Anterior cingulate cortex (tissue), 58 donors: ENCODE measurements around the gene NIT1.
A peak's percentile ranks its signal among the peaks of the same experiment; 100 is the strongest.
"Not testable (repeated sequence)": the region's sequence is repeated elsewhere in the genome, so short reads cannot be mapped to it uniquely, and the experiment has no call there.

Experiments used
- DNase-seq, 58 donors: peaks; one replicate each; lab custom pipeline; 2025; lab: John Stamatoyannopoulos, UW

Gene NIT1

DNA sequence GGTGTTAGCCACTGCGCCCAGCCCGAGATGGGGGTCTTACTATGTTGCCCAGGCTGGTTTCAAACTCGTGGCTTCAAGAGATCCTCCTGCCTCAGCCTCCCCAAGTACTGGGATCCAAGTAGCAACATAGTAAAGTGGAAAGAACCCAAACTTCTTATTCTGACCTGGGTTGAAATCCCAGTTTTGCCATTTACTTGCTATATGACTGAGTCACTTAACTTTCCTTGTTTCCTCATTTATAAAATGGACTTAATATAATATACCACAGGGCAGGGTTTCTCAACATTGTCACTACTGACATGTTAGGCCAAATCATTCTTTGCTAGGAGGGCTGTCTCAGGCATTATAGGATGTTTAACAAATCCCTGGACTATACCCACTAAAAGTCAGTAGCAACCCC lies 6.8 kb upstream of the NIT1 start:
- no peak for DNase-seq

DNA sequence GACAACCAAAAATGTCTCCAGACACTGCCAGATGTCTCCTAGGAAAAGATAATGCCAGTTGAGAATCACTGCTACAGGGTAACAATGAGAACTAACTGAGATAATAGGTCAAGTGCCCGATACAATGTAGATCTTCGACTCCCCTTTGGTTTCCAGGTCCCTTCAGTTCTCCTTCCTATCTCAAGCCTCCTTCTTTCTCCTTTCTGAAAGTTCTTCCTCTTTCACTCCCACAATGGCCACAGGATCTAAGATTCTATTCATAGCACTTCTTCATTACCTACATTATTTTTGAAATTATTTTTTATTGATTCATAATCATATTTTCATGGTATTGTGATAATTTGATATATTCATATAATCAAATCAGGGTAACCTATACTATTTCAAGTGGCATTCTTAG lies 6.4 kb upstream of the NIT1 start:
- DNase-seq = no peak

DNA sequence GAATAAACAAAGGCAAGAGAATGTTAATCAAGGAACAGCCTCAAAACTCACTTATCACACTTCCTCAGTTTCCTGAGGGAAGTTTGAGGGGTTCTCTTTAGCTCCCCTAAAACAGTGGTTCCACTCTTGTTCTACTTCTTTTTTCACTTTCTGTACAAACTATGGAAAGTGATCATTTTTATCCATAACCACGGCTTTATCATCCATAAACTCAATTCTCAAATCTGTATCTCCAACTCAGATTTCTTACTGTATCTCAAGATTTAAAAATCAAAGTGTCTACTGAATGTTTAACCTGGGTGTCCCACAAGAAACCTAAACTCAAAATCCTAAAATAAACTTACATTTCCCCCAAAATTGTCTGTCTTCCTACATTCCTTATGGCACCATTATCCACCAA lies 4.0 kb upstream of the NIT1 start:
- DNase-seq = no peak

DNA sequence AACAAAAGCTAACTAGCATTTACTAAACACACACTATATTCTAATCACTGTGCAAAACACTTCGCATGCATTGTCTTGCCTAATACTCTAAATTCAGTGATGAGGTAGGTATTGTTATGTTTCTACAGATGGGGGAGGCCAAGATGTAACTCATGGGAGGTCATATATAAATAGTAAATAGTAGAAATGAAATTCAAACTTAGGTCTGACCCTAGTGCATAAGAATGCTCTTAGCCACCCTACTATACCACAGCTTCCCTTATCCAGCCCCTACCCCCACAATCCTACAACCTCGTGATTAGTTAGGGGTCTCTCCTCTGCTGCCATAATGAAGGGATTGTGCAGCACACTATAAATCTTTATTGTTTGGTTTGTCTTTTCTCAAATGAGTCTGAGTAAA lies 3.3 kb upstream of the NIT1 start:
- DNase-seq = no peak

DNA sequence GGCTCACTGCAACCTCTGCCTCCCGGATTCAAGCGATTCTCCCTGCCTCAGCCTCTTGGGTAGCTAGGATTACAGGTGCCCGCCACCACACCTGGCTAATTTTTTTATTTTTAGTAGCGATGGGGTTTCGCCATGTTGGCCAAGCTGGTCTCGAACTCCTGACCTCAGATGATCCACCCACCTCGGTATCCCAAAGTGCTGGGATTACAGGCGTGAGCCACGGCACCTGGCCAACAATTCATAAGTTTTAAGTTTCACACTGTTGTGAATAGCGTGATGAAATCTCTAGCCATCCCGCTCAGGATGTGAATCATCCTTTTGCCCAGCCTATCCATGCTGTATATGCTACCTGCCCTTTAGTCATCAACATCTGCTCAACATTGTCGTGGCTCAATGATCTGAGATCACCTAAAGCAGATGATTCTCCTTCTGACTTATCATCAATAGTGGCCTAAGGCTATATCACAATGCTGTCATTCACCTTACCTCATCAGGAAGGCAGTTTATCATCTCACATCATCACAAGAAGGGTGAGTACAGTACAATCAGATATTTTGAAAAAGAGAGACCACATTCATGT lies 2.7 kb upstream of the NIT1 start:
- no peak for DNase-seq

DNA sequence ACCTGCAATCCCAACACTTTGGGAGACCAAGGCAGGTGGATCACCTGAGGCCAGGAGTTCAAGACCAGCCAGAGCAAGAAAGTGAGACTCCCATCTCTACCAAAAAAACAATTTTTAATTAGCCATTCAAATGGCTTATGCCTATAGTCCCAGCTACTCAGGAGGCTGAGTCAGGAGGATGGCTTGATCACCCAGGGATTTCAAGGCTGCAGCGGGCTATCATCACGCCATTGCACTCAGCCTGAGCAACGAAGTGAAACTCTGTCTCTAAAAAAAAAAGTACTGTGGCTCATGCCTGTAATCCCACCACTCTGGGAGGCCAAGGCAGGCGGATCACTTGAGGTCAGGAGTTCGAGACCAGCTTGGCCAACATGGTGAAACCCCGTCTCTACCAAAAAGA lies 1.9 kb upstream of the NIT1 start:
- DNase-seq = not testable (repeated sequence)

DNA sequence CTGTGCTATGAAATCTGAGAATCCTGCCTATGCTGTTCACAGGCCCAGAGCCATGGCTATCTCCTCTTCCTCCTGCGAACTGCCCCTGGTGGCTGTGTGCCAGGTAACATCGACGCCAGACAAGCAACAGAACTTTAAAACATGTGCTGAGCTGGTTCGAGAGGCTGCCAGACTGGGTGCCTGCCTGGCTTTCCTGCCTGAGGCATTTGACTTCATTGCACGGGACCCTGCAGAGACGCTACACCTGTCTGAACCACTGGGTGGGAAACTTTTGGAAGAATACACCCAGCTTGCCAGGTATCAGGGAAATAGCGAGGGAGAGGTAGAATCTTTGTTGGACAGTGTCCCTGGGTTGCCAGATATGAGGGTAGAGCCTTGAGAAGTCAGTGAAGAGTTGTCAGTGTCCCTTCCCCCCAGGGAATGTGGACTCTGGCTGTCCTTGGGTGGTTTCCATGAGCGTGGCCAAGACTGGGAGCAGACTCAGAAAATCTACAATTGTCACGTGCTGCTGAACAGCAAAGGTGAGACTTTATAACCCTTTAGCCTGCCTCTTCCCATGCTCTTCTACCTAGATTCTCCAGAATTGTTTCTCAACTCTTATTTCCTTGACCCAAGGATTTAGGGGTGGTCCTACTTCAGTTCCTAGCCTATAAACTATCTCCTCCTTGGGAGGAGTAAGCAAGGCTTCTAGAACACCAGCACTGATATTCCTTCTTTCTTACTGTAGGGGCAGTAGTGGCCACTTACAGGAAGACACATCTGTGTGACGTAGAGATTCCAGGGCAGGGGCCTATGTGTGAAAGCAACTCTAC lies 1.4 kb downstream of the NIT1 start:
- DNase-seq = no peak

DNA sequence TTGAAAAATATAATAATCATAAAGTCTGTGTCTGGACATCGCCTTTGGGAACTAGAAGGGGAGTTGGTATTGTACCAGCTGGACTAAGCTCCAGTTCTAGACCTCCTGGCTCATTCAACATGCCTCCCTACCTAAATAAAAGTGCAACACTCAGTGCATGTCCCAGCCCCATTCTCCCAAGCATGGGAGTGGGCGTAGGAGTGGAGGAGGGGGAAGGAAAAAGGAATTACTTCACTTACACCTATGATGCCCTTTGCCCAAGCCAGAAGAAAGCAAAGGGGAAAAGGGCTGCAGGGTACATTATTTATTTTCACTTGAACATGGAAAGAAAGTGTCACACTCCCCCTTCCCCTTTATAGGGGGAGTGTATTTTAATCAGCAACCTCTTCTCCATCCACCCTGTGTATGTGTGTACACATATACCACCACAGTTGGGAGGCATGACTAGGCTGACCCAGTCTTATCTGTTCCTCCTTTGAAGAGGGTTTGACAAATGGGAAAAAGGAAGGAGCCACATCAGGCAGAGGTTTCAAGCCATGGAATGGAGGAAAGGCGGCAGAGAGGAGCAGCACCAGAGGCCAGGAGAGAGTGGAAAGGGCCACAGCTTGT lies 3.2 kb downstream of the NIT1 start:
- DNase-seq = no peak

DNA sequence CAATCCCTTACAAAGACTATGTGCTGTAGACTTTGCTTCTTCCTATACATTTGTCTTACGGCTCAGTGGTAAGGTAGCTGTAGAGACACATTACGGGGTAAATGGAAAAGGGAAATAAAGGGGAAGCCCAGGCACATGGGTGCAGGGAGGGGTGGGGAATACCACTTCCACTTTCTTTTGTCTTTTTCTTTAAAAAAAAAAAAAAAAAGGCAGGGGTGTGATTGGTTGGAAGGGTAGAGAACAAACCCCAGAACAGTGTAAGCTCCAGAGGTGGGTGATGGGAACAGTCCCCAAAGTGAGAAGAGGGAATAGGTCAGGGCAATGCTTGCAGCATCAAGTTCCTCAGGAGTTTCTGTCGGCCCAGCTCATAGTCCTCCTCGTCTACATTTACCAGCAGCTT lies 3.9 kb downstream of the NIT1 start:
- peak in 2 of 58 donors; percentile 5 to 10 for DNase-seq

DNA sequence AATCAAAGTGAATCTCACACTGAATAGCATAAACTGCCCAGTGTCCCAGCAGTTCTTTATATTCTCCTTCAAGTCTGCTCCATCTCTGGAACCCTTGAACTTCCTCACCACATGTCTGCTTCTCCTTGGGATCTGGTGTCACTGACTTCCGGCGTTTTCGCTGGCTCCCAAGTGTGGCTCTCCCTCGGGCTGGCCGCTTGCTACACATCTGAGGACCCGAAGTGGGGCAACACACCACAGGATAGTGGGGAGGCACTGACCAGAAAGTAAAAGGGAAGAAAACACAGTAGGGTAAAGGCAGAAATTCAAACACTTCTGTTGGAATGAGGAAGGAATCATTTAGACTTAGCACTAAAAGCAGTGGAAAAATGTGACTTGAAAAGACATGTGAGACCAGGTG lies 5.1 kb downstream of the NIT1 start:
- no peak for DNase-seq

DNA sequence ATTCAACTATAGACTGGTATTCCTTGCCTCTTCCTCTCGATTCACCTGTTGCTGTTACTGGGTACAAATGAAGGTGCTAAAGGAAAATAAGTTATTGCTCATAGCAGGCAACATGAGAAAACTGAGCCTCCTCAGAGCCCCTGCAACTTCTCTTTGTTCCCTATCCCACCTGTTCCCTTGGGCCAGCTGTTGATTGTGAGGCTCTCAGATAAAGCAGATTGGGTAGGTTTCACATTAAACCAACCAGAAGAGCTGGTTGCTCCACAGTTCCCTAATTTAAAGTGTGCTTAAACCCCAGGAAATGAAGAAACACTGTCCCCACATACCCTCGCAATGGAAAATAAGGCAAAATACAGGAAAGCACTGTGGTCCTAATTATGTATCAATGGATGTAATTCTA lies 9.7 kb downstream of the NIT1 start:
- DNase-seq = no peak

DNA sequence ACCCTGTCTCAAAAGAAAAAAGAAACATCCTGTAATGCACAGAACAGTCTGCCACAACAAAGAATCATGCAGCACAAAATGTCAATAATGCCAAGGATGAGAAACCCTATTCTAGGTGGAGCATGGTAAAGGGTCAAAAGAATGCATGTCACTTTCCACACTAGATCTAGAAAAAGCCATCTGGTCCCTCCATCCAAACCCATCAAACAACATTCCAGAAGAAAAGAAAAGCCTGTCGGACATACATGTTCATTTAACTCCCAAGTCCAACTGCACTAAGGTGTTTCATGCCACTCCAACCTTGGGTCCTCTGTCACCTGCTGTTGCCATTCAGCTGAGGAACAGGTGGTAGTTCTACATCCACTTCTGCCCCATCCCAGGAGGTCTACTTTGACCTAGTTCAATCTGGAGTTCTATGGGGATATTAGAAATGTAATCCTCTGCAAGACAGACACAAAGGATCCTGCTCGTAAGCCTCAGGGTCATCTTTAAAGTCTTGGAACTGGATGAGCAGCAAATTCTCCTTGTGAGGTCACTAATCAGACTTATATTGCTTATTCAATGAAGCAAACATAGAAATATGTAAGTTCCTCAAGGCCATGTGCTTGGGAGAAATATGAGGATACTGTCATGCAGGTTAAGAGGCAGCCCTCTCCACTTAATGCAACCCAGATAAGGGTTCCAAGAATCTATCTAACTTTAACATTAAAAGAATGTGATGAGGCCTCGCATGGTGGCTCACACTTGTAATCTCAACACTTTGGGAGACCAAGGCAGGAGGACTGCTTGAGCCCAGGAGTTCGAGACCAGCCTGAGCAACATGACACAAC lies 10.9 kb downstream of the NIT1 start:
- DNase-seq = no peak

DNA sequence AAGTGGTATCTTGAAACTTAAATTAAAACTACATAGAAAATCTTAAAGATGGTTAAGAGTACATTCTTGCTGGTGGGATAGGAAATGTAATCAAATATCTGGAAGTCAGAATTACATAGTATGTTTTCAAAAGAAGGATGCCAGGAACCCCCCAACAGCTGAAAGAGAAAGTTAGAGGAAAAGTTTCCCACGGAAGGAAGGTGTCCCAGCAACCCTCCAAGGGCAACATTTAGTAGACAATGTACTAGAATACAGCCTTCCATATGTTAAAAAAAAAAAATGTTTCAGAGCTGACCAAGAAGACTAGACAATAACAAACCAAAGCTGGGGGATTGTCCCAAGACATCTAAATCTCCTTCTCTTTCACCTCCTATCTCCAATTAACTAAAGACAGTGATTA lies 12.4 kb downstream of the NIT1 start:
- DNase-seq = no peak

DNA sequence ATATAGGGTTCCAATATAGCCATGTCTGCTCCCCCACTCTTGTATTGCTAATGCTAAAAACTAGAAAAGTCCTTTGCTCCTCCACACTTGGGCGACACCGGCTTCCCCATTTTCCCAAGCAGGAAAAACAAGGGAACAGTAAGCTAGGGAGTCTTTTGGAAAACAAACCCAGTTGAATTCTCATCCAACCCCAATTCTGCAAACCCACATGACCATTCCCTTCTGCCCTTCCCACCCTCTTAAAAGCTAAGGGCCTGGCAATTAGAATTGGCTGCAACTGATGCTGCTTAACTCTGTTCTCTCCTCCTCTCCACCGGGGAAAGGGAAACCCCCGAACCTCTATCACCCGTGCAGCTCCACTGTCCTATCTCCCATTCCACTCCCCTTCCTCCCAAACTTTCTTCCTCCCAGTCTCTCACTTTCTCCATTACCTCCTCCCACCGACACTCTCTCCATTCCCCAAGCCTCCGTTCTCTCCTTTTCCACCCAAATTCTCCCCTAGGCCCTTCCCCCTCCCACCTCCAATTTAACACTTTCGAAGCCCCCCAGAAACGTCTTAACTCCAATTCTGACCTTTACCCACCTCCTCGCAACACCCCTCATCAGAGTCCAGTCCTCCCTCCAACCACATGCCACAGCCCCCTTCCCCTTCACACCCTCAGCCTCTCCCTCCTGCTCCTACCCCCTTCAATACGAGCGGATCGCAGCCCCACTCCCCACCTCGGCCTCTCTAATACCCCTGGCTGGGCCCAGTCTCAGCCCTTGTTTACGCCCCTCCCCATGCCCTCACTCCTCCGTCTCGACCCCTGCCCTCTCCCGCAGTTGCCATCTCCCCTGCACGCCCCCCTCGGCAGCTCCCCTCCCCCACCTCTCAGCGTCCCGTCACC lies 13.9 kb downstream of the NIT1 start:
- peak in 12 of 58 donors; percentile 5 to 49 (median 32) for DNase-seq

DNA sequence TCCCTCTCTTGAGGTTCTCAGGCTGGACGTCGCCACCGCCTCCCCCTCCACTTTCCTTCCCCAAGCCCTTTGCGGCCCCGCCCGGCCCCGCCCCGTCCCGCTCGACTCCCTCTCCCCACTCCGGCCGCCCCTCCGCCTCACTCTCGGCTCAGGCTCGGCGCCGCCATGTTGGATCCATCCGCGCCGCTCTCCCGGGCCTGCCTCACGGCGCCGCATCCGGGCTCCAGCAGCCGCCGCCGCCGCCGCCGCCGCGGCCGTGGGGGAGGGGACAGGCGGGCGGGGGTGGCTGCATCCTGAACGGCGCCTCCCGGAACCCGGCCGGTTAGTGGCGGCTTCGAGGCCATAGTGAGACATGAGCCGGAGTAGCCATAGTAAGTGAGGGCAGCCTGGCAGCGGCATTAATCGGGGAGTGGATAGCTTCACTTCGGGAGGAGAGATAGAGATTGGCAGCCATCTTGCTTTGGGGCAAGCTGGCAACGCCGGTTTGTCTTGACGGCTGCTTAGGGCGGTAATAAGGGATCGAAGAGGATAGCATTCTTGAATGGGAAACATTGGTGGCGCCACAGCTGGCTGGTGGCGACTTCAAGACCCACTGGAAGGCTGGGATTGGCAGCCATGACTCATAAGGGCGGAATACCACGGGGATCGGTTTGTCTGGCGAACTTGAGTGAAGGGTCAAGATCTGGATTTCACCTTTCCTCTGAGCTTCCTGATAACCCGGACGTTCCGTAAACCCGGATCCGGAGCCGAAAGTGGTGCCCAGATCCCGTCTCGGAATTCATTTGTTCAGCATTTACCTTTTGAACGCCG lies 14.7 kb downstream of the NIT1 start, which contains the start of gene DEDD:
Gene DEDD (minus strand): TSS at position 258 of the 810 bp plus-strand sequence. CDS start 8,205 bp downstream, outside the sequence.
- DNase-seq = peak; percentile 66 to 98 (median 92)

DNA sequence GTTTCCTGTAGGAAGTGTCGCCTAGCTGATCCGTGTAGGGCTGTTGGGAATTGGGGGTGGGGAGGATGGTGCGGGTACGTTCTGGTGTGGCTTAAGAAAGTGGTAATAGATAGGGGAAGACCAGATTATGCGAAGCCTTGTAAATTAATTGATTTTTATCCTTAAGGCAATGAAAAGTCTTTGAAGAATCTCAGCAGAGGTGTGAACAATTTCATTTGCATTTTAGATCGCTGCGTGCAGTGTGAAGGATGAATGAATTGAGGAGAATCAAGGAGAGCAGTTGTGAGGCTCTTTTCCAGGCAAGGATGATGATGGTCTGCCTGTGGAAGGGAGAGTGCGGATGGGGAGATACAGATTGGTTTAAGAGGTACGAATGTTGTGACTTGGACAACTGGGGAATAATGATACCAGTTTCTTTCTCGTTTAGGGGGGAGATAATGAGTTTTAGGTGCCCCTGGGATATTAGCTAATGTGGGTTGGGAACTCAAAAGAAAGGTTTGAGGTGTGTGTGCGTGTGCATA lies 15.4 kb downstream of the NIT1 start:
- DNase-seq = peak in 1 of 58 donors; percentile 33

DNA sequence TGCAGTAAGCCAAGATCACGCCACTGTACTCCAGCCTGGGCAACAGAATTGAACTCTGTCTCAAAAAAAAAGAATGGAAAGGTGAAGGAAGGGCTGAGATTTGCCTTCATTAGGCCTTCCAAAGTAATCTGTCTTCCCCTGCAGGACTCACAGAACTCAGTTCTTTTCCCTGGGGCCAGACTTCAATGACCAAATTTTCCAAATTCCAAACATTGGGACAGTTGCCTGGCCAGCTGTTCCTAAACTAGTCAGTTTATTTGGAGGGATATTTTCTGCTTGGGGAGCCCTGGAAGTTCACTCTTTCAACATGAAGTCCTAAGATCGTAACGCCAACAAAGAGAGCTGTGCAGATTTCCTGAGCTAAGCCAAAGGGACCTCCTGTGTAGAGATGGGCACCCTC lies 20.0 kb downstream of the NIT1 start:
- DNase-seq = no peak

DNA sequence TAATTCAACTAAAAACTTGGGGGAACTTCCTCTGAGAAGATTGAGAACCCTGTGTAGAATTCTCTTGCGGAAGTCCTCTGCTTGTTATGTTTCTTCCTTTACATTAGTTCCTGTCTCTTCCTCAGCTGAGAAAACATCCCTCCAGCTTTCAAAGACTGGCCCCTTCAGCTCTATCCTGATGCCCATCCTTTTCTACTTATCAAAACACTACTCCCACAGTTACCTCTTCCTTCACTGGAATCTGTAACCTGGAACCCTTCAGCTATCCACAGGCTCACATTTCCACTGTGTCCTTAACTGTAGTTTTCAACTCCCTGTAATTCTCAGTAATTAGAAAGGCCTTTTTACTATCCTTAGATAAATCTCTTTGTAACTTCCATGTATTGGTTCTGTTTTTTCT lies 20.5 kb downstream of the NIT1 start:
- DNase-seq = no peak

DNA sequence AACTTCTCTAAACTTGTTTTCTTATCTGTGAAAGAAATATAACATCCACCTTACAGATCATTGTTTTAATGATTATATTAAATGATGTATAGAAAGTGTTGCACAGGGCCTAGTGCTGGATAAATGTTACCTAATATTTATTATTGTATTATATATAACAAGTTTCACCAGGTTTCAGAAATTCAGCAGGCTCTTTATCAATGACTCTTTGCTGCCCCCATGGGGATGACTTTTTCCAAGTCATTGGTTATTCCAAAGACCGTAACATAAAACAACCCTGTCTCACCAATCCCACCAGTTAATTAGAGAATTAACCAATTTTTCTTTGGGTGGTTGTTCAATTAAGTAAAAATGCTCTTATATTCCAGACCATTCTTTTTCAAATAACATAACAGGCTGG lies 21.9 kb downstream of the NIT1 start:
- peak in 3 of 58 donors; percentile 3 to 22 (median 11) for DNase-seq
